ENCODE results near the gene CTNNA2.

- no peak for TF ChIP-seq SIN3A (conservative IDR thresholded peaks at IDR 0.05 in 1 of 2, IDR thresholded peaks at IDR 0.05 in 1 of 2; ENCODE audit: low read depth in 1 of 2, low read length in 2 of 2)
- TF ChIP-seq TAF1 (IDR thresholded peaks at IDR 0.05; ENCODE audit: low read depth, low read length): no peak
- TF ChIP-seq, protein P1, sequence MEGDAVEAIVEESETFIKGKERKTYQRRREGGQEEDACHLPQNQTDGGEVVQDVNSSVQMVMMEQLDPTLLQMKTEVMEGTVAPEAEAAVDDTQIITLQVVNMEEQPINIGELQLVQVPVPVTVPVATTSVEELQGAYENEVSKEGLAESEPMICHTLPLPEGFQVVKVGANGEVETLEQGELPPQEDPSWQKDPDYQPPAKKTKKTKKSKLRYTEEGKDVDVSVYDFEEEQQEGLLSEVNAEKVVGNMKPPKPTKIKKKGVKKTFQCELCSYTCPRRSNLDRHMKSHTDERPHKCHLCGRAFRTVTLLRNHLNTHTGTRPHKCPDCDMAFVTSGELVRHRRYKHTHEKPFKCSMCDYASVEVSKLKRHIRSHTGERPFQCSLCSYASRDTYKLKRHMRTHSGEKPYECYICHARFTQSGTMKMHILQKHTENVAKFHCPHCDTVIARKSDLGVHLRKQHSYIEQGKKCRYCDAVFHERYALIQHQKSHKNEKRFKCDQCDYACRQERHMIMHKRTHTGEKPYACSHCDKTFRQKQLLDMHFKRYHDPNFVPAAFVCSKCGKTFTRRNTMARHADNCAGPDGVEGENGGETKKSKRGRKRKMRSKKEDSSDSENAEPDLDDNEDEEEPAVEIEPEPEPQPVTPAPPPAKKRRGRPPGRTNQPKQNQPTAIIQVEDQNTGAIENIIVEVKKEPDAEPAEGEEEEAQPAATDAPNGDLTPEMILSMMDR (IDR thresholded peaks at IDR 0.05; ENCODE audit: control extremely low read depth in 1 of 3, insufficient read depth in 1 of 3, low read depth in 1 of 3, low read length in 3 of 3): no peak
- TF ChIP-seq EZH2 (IDR thresholded peaks at IDR 0.05; ENCODE audit: low read depth, low read length, severe bottlenecking): no peak
- no peak for TF ChIP-seq CBX8 (IDR thresholded peaks at IDR 0.05; ENCODE audit: borderline replicate concordance, low read depth, low read length)
- no peak for TF ChIP-seq PHF8 (conservative IDR thresholded peaks at IDR 0.05; ENCODE audit: low read depth, low read length)
- no peak for TF ChIP-seq POLR2AphosphoS5 (IDR thresholded peaks at IDR 0.05; ENCODE audit: low read depth, low read length)
- no peak for TF ChIP-seq RAD21 (IDR thresholded peaks at IDR 0.05 in 1 of 2, conservative IDR thresholded peaks at IDR 0.05 in 1 of 2; ENCODE audit: low read depth in 2 of 2, low read length in 2 of 2)
- no peak for TF ChIP-seq CBX5 (IDR thresholded peaks at IDR 0.05; ENCODE audit: low read depth, low read length)
- no peak for TF ChIP-seq POLR2A (IDR thresholded peaks at IDR 0.05; ENCODE audit: control extremely low read depth in 1 of 2, low read depth in 2 of 2, low read length in 2 of 2)
- TF ChIP-seq, protein P2, sequence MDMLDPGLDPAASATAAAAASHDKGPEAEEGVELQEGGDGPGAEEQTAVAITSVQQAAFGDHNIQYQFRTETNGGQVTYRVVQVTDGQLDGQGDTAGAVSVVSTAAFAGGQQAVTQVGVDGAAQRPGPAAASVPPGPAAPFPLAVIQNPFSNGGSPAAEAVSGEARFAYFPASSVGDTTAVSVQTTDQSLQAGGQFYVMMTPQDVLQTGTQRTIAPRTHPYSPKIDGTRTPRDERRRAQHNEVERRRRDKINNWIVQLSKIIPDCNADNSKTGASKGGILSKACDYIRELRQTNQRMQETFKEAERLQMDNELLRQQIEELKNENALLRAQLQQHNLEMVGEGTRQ (IDR thresholded peaks at IDR 0.05; ENCODE audit: low read length): no peak
- TF ChIP-seq KDM1A (IDR thresholded peaks at IDR 0.05; ENCODE audit: borderline replicate concordance, low read length): no peak
- TF ChIP-seq, protein P3, sequence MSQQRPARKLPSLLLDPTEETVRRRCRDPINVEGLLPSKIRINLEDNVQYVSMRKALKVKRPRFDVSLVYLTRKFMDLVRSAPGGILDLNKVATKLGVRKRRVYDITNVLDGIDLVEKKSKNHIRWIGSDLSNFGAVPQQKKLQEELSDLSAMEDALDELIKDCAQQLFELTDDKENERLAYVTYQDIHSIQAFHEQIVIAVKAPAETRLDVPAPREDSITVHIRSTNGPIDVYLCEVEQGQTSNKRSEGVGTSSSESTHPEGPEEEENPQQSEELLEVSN (IDR thresholded peaks at IDR 0.05): no peak
These were observed 626.1 kb downstream of the CTNNA2 start for GRCh38 chr2:80139001-80139400.

All from H1 (cell line).